ENCODE data around the gene NTM.

NTM gene

DNA sequence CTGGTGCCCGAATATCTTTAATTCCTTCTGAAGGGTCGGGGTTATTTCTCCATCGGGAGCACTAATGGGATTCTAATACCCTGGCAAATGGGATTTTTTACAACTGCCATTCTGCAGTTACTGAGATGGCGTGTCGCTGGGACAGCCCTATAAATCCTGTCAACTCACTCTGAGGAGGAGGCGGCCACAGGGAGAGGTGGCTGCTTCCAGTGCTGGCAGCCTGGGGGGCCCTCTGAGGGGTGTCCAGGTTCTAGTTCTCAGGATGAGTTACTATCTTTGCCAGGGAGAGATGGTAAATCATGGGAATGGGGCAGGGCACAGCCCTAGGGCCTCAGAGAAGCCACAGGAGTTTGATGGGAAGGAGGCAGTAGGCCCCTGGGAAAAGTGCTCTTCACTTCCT is 135.9 kb downstream of the NTM start:
- H3K27ac ChIP-seq (ENCODE audit: low read depth, low read length) = no peak overlapping the region
- no peaks in the 10 kb centered on the region for H3K36me3 ChIP-seq (ENCODE audit: control insufficient read depth, low read length)
- H3K4me2 ChIP-seq (ENCODE audit: low read length) = no peak overlapping the region
- H3K9me3 ChIP-seq (ENCODE audit: control insufficient read depth, insufficient read depth, low read length) = no peaks in the 10 kb centered on the region
- no peaks in the 10 kb centered on the region for H4K20me1 ChIP-seq (ENCODE audit: control insufficient read depth, insufficient read depth, low read depth, low read length)
- no peaks in the 10 kb centered on the region for H3K4me1 ChIP-seq (ENCODE audit: control insufficient read depth, low read length)
- H3F3A ChIP-seq (ENCODE audit: control insufficient read depth, insufficient read depth) = no peaks in the 10 kb centered on the region
- no peak for TF ChIP-seq EZH2phosphoT487 (IDR thresholded peaks at IDR 0.05; ENCODE audit: borderline replicate concordance, low read length)
- TF ChIP-seq, protein P1, sequence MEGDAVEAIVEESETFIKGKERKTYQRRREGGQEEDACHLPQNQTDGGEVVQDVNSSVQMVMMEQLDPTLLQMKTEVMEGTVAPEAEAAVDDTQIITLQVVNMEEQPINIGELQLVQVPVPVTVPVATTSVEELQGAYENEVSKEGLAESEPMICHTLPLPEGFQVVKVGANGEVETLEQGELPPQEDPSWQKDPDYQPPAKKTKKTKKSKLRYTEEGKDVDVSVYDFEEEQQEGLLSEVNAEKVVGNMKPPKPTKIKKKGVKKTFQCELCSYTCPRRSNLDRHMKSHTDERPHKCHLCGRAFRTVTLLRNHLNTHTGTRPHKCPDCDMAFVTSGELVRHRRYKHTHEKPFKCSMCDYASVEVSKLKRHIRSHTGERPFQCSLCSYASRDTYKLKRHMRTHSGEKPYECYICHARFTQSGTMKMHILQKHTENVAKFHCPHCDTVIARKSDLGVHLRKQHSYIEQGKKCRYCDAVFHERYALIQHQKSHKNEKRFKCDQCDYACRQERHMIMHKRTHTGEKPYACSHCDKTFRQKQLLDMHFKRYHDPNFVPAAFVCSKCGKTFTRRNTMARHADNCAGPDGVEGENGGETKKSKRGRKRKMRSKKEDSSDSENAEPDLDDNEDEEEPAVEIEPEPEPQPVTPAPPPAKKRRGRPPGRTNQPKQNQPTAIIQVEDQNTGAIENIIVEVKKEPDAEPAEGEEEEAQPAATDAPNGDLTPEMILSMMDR (IDR thresholded peaks at IDR 0.05; ENCODE audit: low read depth, low read length, poor library complexity, severe bottlenecking) = no peak
- H3K27me3 ChIP-seq (ENCODE audit: control insufficient read depth, low read length) = no peaks in the 10 kb centered on the region
- H3K4me3 ChIP-seq (ENCODE audit: low read length) = no peak overlapping the region
- no peaks in the 10 kb centered on the region for H3K79me2 ChIP-seq (ENCODE audit: control insufficient read depth, low read length)
- no peaks in the 10 kb centered on the region for H3K9me2 ChIP-seq (replicated peaks; ENCODE audit: control insufficient read depth, low read length)

DNA sequence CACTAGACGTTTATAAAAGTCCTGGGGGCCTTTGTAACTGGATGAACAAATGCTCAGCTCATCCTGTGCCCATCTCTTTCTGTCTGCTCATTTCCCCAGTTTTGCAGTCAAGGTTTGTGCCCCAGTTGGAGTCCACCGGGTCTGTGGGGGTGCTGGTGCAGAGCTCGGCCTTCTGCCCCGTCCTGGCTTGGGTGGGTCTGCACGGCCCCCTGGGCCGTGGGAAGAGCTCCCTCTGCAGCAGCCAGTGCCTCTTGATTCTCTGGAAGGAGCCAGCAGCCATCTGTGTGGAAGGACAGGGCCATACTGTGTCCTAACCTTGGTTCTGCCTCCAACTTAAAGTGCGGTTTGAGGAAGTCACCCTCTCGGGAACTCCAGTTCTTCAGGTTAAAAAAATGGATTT is 140.2 kb downstream of the NTM start:
- Histone ChIP-seq H3K9me3 (ENCODE audit: control insufficient read depth, insufficient read depth, low read length) (no peaks in the 10 kb centered on the region), H3K4me3 (ENCODE audit: low read length) (no peak overlapping the region), H3K9me2 (replicated peaks; ENCODE audit: control insufficient read depth, low read length) (no peaks in the 10 kb centered on the region), H3K27me3 (ENCODE audit: control insufficient read depth, low read length) (no peaks in the 10 kb centered on the region), H3K4me2 (ENCODE audit: low read length) (no peak overlapping the region), H3K27ac (ENCODE audit: low read depth, low read length) (no peak overlapping the region), H3K36me3 (ENCODE audit: control insufficient read depth, low read length) (no peaks in the 10 kb centered on the region), H3F3A (ENCODE audit: control insufficient read depth, insufficient read depth) (no peaks in the 10 kb centered on the region), H4K20me1 (ENCODE audit: control insufficient read depth, insufficient read depth, low read depth, low read length) (no peaks in the 10 kb centered on the region), H3K79me2 (ENCODE audit: control insufficient read depth, low read length) (no peaks in the 10 kb centered on the region), H3K4me1 (ENCODE audit: control insufficient read depth, low read length) (no peaks in the 10 kb centered on the region)
- TF ChIP-seq EZH2phosphoT487 (IDR thresholded peaks at IDR 0.05; ENCODE audit: borderline replicate concordance, low read length) = no peak
- TF ChIP-seq, protein P1 (IDR thresholded peaks at IDR 0.05; ENCODE audit: low read depth, low read length, poor library complexity, severe bottlenecking) = no peak

DNA sequence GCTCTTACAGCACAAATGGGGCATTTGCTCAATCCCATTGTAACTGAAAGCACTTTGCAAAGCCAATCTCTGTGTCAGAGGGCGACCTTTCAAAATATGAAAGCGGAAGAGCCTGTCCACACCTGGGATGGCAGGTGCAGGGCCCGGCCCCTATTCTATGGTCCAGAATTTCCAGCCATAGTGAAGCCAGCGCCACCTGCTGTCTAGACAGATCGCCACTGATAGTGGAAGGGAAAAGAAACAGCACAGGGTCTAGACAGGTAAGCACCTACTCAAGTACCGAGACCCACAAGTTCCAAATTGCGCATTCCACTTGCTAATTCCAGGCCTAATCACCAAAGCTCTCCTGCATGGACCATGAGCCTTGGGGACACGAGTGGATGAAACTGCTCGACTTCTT is 141.4 kb downstream of the NTM start:
- no peaks in the 10 kb centered on the region for H3K27me3 ChIP-seq (ENCODE audit: control insufficient read depth, low read length)
- no peaks in the 10 kb centered on the region for H3K36me3 ChIP-seq (ENCODE audit: control insufficient read depth, low read length)
- no peaks in the 10 kb centered on the region for H3K9me3 ChIP-seq (ENCODE audit: control insufficient read depth, insufficient read depth, low read length)
- no peaks in the 10 kb centered on the region for H3K9me2 ChIP-seq (replicated peaks; ENCODE audit: control insufficient read depth, low read length)
- H3F3A ChIP-seq (ENCODE audit: control insufficient read depth, insufficient read depth) = no peaks in the 10 kb centered on the region
- H3K27ac ChIP-seq (ENCODE audit: low read depth, low read length) = no peak overlapping the region
- H3K4me2 ChIP-seq (ENCODE audit: low read length) = no peak overlapping the region
- no peak overlapping the region for H3K4me3 ChIP-seq (ENCODE audit: low read length)
- H3K79me2 ChIP-seq (ENCODE audit: control insufficient read depth, low read length) = no peaks in the 10 kb centered on the region
- H3K4me1 ChIP-seq (ENCODE audit: control insufficient read depth, low read length) = no peaks in the 10 kb centered on the region
- no peak for TF ChIP-seq EZH2phosphoT487 (IDR thresholded peaks at IDR 0.05; ENCODE audit: borderline replicate concordance, low read length)
- TF ChIP-seq, protein P1 (IDR thresholded peaks at IDR 0.05; ENCODE audit: low read depth, low read length, poor library complexity, severe bottlenecking) = peak; percentile 74
- no peaks in the 10 kb centered on the region for H4K20me1 ChIP-seq (ENCODE audit: control insufficient read depth, insufficient read depth, low read depth, low read length)

DNA sequence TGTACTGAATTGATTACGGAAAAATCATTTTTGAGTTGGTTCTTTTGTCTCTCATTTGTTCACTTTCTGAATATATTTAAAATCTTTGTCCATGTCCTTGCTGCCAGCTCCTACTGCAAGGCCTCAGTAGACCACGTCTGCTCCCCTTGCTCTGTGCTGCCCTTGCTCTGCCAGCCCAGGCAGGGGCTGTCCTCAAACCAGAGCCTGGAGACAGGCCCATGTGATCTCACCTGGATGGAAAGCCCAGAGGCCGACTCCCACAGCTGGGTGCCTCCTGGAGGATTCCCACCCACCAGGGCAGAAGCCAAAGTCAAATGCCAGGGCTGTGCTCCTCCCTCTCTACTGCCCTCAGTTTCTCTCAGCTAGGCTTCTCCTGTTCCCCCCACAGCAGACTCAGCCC is 141.8 kb downstream of the NTM start:
- H3K36me3 ChIP-seq (ENCODE audit: control insufficient read depth, low read length) = no peaks in the 10 kb centered on the region
- no peaks in the 10 kb centered on the region for H3K9me3 ChIP-seq (ENCODE audit: control insufficient read depth, insufficient read depth, low read length)
- no peaks in the 10 kb centered on the region for H3K9me2 ChIP-seq (replicated peaks; ENCODE audit: control insufficient read depth, low read length)
- H3K79me2 ChIP-seq (ENCODE audit: control insufficient read depth, low read length) = no peaks in the 10 kb centered on the region
- H3K4me3 ChIP-seq (ENCODE audit: low read length) = no peak overlapping the region
- no peak overlapping the region for H3K4me2 ChIP-seq (ENCODE audit: low read length)
- H3K4me1 ChIP-seq (ENCODE audit: control insufficient read depth, low read length) = no peaks in the 10 kb centered on the region
- no peaks in the 10 kb centered on the region for H4K20me1 ChIP-seq (ENCODE audit: control insufficient read depth, insufficient read depth, low read depth, low read length)
- no peak overlapping the region for H3K27ac ChIP-seq (ENCODE audit: low read depth, low read length)
- H3K27me3 ChIP-seq (ENCODE audit: control insufficient read depth, low read length) = no peaks in the 10 kb centered on the region
- no peak for TF ChIP-seq EZH2phosphoT487 (IDR thresholded peaks at IDR 0.05; ENCODE audit: borderline replicate concordance, low read length)
- TF ChIP-seq, protein P1 (IDR thresholded peaks at IDR 0.05; ENCODE audit: low read depth, low read length, poor library complexity, severe bottlenecking) = no peak
- H3F3A ChIP-seq (ENCODE audit: control insufficient read depth, insufficient read depth) = no peaks in the 10 kb centered on the region
